Endothelial cell of umbilical vein (primary cell): ENCODE measurements around the gene ZDHHC24.

Source experiments
- CTCF ChIP-seq, 2 donors: IDR thresholded peaks; 1 replicate in 1 of 2; 2 replicates in 1 of 2; pipeline ENCODE4 v1.5.1; 2011; ENCODE audit warnings: low read length in 2 of 2, mild to moderate bottlenecking in 2 of 2, moderate library complexity in 2 of 2, control low read depth in 1 of 2, inconsistent platforms in 1 of 2, low read depth in 1 of 2; ENCODE audit not compliant: insufficient read depth in 1 of 2; ENCODE audit errors: extremely low read depth in 1 of 2
- EZH2 ChIP-seq: IDR thresholded peaks from 2 replicates; pipeline ENCODE4 v1.6.1; 2012; ENCODE audit warnings: borderline replicate concordance, low read depth, mild to moderate bottlenecking, moderate library complexity, low read length, inconsistent platforms; ENCODE audit not compliant: severe bottlenecking
- POLR2A ChIP-seq: IDR thresholded peaks from 2 replicates; pipeline ENCODE4 v1.6.1; 2012; ENCODE audit warnings: low read depth, mild to moderate bottlenecking, control low read depth, low read length
- POLR2AphosphoS5 ChIP-seq: IDR thresholded peaks from 2 replicates; pipeline ENCODE4 v1.6.1; 2012; ENCODE audit warnings: low read depth, mild to moderate bottlenecking, control low read depth, low read length, moderate library complexity; ENCODE audit not compliant: insufficient read depth

GRCh38 chr11:66549696-66550095, 3.8 kb upstream of the ZDHHC24 start:
- TF ChIP-seq CTCF (IDR thresholded peaks at IDR 0.05; ENCODE audit: extremely low read depth in 1 of 2, insufficient read depth in 1 of 2, low read depth in 1 of 2, low read length in 2 of 2) (no peak), POLR2AphosphoS5 (no peak), POLR2A (no peak), EZH2 (no peak)
